GM12891 (cell line): ENCODE data around the gene TPD52L1.

Source experiments
- DNase-seq: peaks from one replicate; pipeline ENCODE4 v3.0.0; 2011; ENCODE audit warnings: low spot score; ENCODE audit not compliant: insufficient read length
- FAIRE-seq: peaks from 2 replicates; lab custom pipeline; 2011; peaks lifted over from hg19 to GRCh38; lab: Jason Lieb, UNC
- PAX5 ChIP-seq: IDR thresholded peaks from 2 replicates; pipeline ENCODE4 v1.6.1; 2011; ENCODE audit warnings: low read length, moderate library complexity, mild to moderate bottlenecking; ENCODE audit not compliant: insufficient read depth, severe bottlenecking
- POLR2A ChIP-seq: IDR thresholded peaks from 2 replicates; pipeline ENCODE4 v1.6.1; 2011; ENCODE audit warnings: low read depth, low read length, control low read depth
- POLR2AphosphoS5 ChIP-seq: IDR thresholded peaks from 2 replicates; pipeline ENCODE4 v1.6.1; 2011; ENCODE audit warnings: low read depth, low read length, control low read depth
- POU2F2 ChIP-seq: IDR thresholded peaks from 2 replicates; pipeline ENCODE4 v1.6.1; 2011; ENCODE audit warnings: low read depth, mild to moderate bottlenecking, control low read depth, low read length, moderate library complexity
- SPI1 ChIP-seq: IDR thresholded peaks from 2 replicates; pipeline ENCODE4 v1.6.1; 2011; ENCODE audit warnings: low read depth, low read length, control low read depth
- TAF1 ChIP-seq: IDR thresholded peaks from 2 replicates; pipeline ENCODE4 v1.6.1; 2011; ENCODE audit warnings: low read depth, low read length, control low read depth

Gene TPD52L1

GRCh38 chr6:125173341-125174095, 19.9 kb downstream of the TPD52L1 start:
- TF ChIP-seq PAX5 (no peak), POU2F2 (no peak), SPI1 (no peak), POLR2A (no peak), POLR2AphosphoS5 (no peak), TAF1 (no peak)

GRCh38 chr6:125174626-125175025, 21.1 kb downstream of the TPD52L1 start:
- no peak for DNase-seq
- TF ChIP-seq POU2F2 = no peak
- no peak for TF ChIP-seq POLR2AphosphoS5
- TF ChIP-seq POLR2A = no peak
- no peak for TF ChIP-seq SPI1
- TF ChIP-seq TAF1 = no peak
- no peak for TF ChIP-seq PAX5
- no peak for FAIRE-seq

More at GRCh38 chr6:125173341-125174095, 19.9 kb downstream of the TPD52L1 start:
- no peak for FAIRE-seq
- DNase-seq = no peak

- no peak for TF ChIP-seq SPI1
- no peak for TF ChIP-seq POLR2A
- no peak for TF ChIP-seq TAF1
- TF ChIP-seq POLR2AphosphoS5 = no peak
- TF ChIP-seq PAX5 = no peak
- TF ChIP-seq POU2F2 = no peak
These were observed 22.0 kb downstream of the TPD52L1 start for GRCh38 chr6:125175466-125176048.

GRCh38 chr6:125182237-125183008, 28.9 kb downstream of the TPD52L1 start:
- no peak for DNase-seq
- no peak for FAIRE-seq
- TF ChIP-seq POU2F2 = no peak
- no peak for TF ChIP-seq SPI1
- no peak for TF ChIP-seq POLR2A
- TF ChIP-seq TAF1 = no peak
- TF ChIP-seq POLR2AphosphoS5 = no peak
- no peak for TF ChIP-seq PAX5

More at GRCh38 chr6:125175466-125176048, 22.0 kb downstream of the TPD52L1 start:
- DNase-seq = no peak
- no peak for FAIRE-seq

- TF ChIP-seq SPI1 = no peak
- TF ChIP-seq TAF1 = no peak
- TF ChIP-seq POLR2AphosphoS5 = no peak
- no peak for TF ChIP-seq POU2F2
- TF ChIP-seq PAX5 = no peak
- TF ChIP-seq POLR2A = no peak
- DNase-seq = no peak
- no peak for FAIRE-seq
These were observed 29.8 kb downstream of the TPD52L1 start for GRCh38 chr6:125183391-125183790.

- TF ChIP-seq POU2F2 (no peak), POLR2A (no peak), SPI1 (no peak), TAF1 (no peak), PAX5 (no peak), POLR2AphosphoS5 (no peak)
- no peak for DNase-seq
- FAIRE-seq = no peak
These were observed 34.5 kb downstream of the TPD52L1 start for GRCh38 chr6:125188037-125188436.

- DNase-seq (no peak), FAIRE-seq (no peak)
- TF ChIP-seq POLR2AphosphoS5 (no peak), SPI1 (no peak), TAF1 (no peak), POLR2A (no peak), PAX5 (no peak), POU2F2 (no peak)
These were observed 35.1 kb downstream of the TPD52L1 start for GRCh38 chr6:125188594-125189203.

GRCh38 chr6:125189494-125189893, 35.9 kb downstream of the TPD52L1 start:
- DNase-seq (no peak), FAIRE-seq (no peak)

More at GRCh38 chr6:125189494-125189893, 35.9 kb downstream of the TPD52L1 start:
- TF ChIP-seq PAX5 = no peak
- TF ChIP-seq POLR2A = no peak
- TF ChIP-seq POLR2AphosphoS5 = no peak
- TF ChIP-seq POU2F2 = no peak
- TF ChIP-seq TAF1 = no peak
- TF ChIP-seq SPI1 = no peak
